ENCODE results near the gene PMEPA1.

The PMEPA1 gene

DNA sequence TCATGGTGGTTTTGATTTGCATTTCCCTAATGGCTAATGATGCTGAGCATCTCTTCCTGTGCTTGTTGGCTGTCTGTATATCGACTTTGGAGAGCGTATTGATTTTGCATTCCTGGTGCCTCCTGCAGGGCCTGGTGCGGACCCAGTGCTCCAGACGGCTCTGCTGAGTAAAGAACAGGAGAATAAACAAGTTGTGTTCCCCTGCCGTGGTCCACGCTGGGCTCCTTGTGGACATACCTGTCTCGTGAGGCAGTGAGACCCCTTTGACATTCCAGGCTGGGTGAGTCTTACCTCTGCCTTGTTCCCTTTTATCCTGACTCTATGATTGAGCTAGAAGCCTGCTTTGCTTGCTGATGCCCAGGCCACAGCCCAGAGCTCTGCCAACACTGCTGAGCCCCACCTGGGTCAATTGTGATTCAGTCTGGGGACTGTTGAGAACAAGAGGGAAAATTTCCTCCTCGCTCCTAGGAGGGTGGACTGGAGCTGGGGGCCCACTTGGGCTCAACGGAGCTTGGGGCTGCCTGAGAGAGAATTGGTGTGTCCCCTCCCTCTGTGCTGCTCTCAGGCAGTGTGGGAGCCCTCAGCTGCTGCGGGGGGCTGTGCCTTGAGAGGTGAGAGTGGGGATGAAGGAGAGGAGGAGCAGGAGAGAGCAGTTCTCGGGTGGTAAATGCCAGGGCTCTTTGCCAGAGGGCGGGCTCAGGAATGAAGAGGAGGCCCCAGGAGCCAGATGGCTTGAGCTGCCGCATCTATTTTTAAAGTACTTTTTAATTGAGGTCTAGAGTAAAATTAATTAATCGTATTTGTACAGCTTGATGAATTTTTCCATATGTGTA is 43.7 kb upstream of the PMEPA1 start:
- TF ChIP-seq, protein P1, sequence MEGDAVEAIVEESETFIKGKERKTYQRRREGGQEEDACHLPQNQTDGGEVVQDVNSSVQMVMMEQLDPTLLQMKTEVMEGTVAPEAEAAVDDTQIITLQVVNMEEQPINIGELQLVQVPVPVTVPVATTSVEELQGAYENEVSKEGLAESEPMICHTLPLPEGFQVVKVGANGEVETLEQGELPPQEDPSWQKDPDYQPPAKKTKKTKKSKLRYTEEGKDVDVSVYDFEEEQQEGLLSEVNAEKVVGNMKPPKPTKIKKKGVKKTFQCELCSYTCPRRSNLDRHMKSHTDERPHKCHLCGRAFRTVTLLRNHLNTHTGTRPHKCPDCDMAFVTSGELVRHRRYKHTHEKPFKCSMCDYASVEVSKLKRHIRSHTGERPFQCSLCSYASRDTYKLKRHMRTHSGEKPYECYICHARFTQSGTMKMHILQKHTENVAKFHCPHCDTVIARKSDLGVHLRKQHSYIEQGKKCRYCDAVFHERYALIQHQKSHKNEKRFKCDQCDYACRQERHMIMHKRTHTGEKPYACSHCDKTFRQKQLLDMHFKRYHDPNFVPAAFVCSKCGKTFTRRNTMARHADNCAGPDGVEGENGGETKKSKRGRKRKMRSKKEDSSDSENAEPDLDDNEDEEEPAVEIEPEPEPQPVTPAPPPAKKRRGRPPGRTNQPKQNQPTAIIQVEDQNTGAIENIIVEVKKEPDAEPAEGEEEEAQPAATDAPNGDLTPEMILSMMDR (IDR thresholded peaks at IDR 0.05; ENCODE audit: low read depth, low read length, missing control alignments), result no peak
- DNase-seq (ENCODE audit: extremely low read depth, low read depth), result no peak
- H3K4me3 ChIP-seq (replicated peaks; ENCODE audit: low read depth, low read length), result no peak overlapping the region

DNA sequence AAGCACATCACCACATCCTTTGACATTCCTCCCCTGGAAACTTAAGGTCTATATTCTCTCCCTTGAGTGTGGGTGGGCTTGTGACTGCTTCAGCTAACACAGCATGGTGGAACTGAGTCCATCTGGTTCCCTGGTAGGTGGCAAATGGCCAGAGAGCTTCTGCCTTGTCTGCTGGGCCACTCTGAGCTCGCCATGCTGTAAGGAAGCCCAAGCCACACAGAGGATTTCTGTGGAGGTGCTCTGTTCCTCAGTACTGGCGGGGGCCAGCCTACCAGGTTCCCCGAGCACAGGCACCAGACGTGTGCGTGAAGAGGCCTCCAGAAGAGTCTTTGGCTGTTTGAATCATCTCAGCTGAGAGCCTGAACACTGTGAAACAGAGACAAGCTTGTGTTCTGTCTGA is 41.6 kb upstream of the PMEPA1 start:
- TF ChIP-seq, protein P1 (IDR thresholded peaks at IDR 0.05; ENCODE audit: low read depth, low read length, missing control alignments), result no peak
- DNase-seq (ENCODE audit: extremely low read depth, low read depth), result no peak
- no peak overlapping the region for H3K4me3 ChIP-seq (replicated peaks; ENCODE audit: low read depth, low read length)

DNA sequence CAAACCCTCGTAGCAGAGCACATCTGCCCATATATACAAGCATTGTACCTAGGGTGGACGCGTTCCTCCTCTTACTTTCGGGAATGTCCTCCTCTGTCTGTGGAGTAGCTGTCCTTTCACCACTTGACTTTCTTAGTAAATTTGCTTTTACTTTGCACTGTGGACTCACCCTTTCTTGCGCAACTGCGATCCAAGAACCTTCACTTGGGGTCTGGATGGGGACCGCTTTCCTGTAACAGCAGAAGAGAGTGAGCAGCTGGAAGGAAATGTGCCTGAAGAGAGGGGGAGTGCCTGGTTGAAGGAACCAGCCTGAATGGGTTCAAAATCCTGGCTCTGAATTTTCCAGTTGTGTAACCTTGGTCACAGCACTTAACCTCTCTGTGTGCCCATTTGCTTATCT is 40.1 kb upstream of the PMEPA1 start:
- no peak overlapping the region for H3K4me3 ChIP-seq (replicated peaks; ENCODE audit: low read depth, low read length)
- TF ChIP-seq, protein P1 (IDR thresholded peaks at IDR 0.05; ENCODE audit: low read depth, low read length, missing control alignments), result no peak
- DNase-seq (ENCODE audit: extremely low read depth, low read depth), result no peak

DNA sequence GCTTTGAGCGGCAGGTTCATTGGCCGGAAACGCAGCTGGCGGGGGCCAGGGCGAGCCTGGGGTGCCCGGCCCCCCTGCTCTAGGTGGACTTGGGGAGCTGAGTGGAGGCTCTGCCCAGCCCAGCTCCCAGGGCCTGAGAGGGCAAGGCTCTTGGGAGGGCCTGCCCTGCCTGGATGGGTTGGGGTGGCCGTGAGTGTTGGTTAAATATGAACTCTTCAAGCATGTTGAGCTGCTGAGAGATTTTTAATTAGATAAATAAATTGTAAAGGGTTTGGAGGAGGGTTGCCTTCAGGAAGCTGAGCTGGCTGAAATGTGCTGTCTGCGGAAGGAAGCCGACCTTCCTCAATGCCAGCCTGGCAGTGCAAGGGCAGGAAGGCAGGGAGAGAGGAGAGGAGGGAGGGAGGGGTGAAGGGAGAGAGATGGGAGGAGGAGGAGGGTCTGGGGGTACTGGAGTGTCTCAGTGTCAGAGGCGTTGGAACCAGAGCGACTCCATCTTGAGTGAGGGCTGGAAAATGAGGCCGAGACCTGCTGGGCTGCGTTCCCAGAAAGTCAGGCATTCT is 39.4 kb upstream of the PMEPA1 start:
- H3K4me3 ChIP-seq (replicated peaks; ENCODE audit: low read depth, low read length), result peak overlapping the region; percentile 26
- TF ChIP-seq, protein P1 (IDR thresholded peaks at IDR 0.05; ENCODE audit: low read depth, low read length, missing control alignments), result no peak
- DNase-seq (ENCODE audit: extremely low read depth, low read depth), result no peak

DNA sequence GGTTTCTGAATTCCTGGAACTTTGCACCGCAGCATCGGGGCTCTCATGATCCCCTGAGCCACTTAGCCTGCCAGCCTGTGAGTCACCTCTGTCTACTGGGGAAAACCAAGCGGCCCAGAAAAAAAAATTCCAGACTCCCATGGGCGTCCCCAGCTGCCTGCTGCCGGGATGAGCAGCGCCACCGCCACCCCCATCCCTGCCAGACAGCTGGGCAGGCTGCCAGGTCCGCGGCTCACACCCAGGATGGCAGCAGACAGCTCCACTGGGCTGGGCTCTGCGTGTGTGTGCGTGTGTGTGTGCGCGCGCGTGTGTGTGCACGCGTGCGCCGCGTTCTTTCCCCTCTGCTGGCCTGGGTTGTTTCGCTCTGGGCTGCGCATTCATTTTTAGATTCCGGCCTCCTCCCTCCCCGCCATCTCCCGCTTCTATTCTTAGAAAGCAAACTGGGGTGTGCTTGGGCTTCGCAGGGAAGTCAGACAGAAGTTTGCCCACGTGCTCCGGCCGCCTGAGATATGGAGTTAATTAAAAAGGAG is 38.9 kb upstream of the PMEPA1 start:
- peak overlapping the region; percentile 26 for H3K4me3 ChIP-seq (replicated peaks; ENCODE audit: low read depth, low read length)
- peak; percentile 30 for DNase-seq (ENCODE audit: extremely low read depth, low read depth)
- TF ChIP-seq, protein P1 (IDR thresholded peaks at IDR 0.05; ENCODE audit: low read depth, low read length, missing control alignments), result no peak

DNA sequence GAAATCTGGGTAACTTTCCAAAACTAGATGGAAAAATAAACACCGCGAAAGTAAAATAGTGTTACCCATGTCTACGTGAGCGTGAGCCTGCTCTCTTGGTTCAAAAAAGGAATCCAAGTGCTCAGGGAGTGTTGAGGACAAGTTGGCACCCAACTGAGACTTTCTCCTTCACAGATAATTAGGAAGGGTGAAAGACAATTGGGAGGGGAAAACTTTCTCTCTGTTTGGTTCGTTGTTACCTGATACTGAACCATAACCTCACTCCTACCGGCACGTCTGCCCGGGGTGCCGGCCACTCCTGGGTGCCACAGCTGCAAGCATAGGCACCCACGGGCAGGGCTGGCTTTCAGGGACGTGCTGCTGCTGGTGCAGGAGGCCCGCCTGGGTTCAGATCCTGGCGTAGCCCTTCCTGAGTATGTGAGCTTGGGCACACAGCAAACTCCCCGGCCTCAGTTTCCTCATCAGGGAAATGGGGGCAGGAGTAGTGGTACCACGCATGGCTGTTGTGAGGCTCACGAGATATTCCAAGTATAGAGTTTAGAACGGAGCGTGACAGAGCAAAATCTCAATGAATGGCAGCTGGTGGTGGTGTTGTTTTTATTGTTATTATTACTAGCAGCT is 38.2 kb upstream of the PMEPA1 start:
- TF ChIP-seq, protein P1 (IDR thresholded peaks at IDR 0.05; ENCODE audit: low read depth, low read length, missing control alignments), result no peak
- no peak for DNase-seq (ENCODE audit: extremely low read depth, low read depth)
- H3K4me3 ChIP-seq (replicated peaks; ENCODE audit: low read depth, low read length), result no peak overlapping the region
